SU-DHL-6 (cell line): Measurements from ENCODE around the gene ALPK1.

Source experiments
- EZH2phosphoT487 ChIP-seq: fragments of 200-600 bp; sonication (generic), shearing (Covaris generic); conservative IDR thresholded peaks from 2 replicates; pipeline ENCODE4 v1.6.1; 2018; ENCODE audit warnings: mild to moderate bottlenecking, antibody characterized with exemption, low read length, moderate library complexity, mixed read lengths
- TF ChIP-seq, protein P1 (sequence below): fragments of 200-600 bp; sonication (generic); IDR thresholded peaks from one replicate; pipeline ENCODE4 v1.5.1; 2017; ENCODE audit warnings: antibody characterized with exemption, mild to moderate bottlenecking, low read length, moderate library complexity; ENCODE audit not compliant: insufficient read depth, poor library complexity, severe bottlenecking

DNA sequence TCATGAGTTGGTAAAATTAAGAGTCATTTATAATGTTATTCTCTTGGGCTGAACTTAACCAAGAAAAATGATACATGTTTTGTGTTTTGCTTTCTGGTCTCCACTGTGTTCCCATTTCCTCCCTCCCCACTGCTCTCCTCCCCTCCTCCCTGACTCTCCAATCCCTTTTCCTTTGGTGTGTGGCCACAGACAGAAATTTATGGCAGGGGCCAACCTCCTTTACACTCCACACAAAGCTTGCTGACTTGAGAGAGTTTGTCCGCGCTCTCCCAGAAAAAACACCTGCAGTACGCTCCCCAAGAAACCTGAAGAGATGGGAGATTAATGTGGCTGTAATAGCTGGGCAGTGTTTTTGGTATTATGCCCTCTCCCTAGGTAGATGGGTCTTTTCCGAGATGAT is 88.9 kb downstream of the ALPK1 start:
- no peak for TF ChIP-seq EZH2phosphoT487
- TF ChIP-seq, protein P1, sequence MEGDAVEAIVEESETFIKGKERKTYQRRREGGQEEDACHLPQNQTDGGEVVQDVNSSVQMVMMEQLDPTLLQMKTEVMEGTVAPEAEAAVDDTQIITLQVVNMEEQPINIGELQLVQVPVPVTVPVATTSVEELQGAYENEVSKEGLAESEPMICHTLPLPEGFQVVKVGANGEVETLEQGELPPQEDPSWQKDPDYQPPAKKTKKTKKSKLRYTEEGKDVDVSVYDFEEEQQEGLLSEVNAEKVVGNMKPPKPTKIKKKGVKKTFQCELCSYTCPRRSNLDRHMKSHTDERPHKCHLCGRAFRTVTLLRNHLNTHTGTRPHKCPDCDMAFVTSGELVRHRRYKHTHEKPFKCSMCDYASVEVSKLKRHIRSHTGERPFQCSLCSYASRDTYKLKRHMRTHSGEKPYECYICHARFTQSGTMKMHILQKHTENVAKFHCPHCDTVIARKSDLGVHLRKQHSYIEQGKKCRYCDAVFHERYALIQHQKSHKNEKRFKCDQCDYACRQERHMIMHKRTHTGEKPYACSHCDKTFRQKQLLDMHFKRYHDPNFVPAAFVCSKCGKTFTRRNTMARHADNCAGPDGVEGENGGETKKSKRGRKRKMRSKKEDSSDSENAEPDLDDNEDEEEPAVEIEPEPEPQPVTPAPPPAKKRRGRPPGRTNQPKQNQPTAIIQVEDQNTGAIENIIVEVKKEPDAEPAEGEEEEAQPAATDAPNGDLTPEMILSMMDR: no peak
